PC-3 (cell line): ENCODE measurements around the gene PEX5L. TPM values are rescaled to one million over a fixed set of nuclear protein-coding genes. Genes with fewer than 3 reads are reported as not detected.

Experiments used
- ATAC-seq: fragments of 200-7000 bp; cut with Tn5 transposase; 2 replicates; pipeline ENCODE4 v1.9.1; 2020; ENCODE audit warnings: mild to moderate bottlenecking, moderate library complexity
- BruUV-seq: library from RNA; stranded (reverse); fragments of 400-500 nt; replicated peaks from 2 replicates; lab custom pipeline; 2021; lab: Mats Ljungman, UMichigan
- CTCF ChIA-PET: fragments of 300-600 bp; sonication (Branson Sonifier 250); formaldehyde crosslinking; loops from one replicate; lab custom pipeline; 2022; ENCODE audit warnings: antibody characterized with exemption; lab: Charles Lee
- POLR2A ChIA-PET: fragments of 300-600 bp; sonication (Branson Sonifier 250); formaldehyde crosslinking; loops from one replicate; lab custom pipeline; 2022; ENCODE audit warnings: antibody characterized with exemption; ENCODE audit not compliant: unreplicated experiment; lab: Charles Lee
- DNase-seq: peaks from one replicate; pipeline ENCODE4 v3.0.0-alpha.2; 2015
- H2AFZ ChIP-seq: fragments of 300-600 bp; sonication (generic); 2 replicates; pipeline ENCODE4 v1.6.0; 2016; ENCODE audit warnings: antibody characterized with exemption, low read length
- H3F3A ChIP-seq: fragments of 300-600 bp; sonication (generic); one replicate; pipeline ENCODE4 v1.6.0; 2017; ENCODE audit warnings: antibody characterized with exemption, low read length, control low read depth, mild to moderate bottlenecking; ENCODE audit not compliant: unreplicated experiment
- H3K27ac ChIP-seq: fragments of 300-600 bp; sonication (generic); 2 replicates; pipeline ENCODE4 v1.5.1; 2016; ENCODE audit warnings: mild to moderate bottlenecking, low read length
- H3K27me3 ChIP-seq: fragments of 300-600 bp; sonication (generic); 2 replicates; pipeline ENCODE4 v1.6.1; 2016; ENCODE audit warnings: low read length, mixed read lengths
- H3K36me3 ChIP-seq: fragments of 300-600 bp; sonication (generic); 2 replicates; pipeline ENCODE4 v1.6.1; 2016; ENCODE audit warnings: low read depth, mixed run types, low read length, mixed read lengths
- H3K4me1 ChIP-seq: fragments of 300-600 bp; sonication (generic); 2 replicates; pipeline ENCODE4 v1.5.1; 2016; ENCODE audit warnings: low read length; ENCODE audit not compliant: insufficient read depth
- H3K4me2 ChIP-seq: fragments of 300-600 bp; sonication (generic); 2 replicates; pipeline ENCODE4 v1.6.0; 2016; ENCODE audit warnings: low read length
- H3K4me3 ChIP-seq: fragments of 300-600 bp; sonication (generic); 2 replicates; pipeline ENCODE4 v1.5.1; 2016; ENCODE audit warnings: mild to moderate bottlenecking, low read length, mixed read lengths
- H3K79me2 ChIP-seq: fragments of 300-600 bp; sonication (generic); 2 replicates; pipeline ENCODE4 v1.6.1; 2017; ENCODE audit warnings: low read length, mixed read lengths
- H3K9ac ChIP-seq: fragments of 300-600 bp; sonication (generic); 2 replicates; pipeline ENCODE4 v1.6.0; 2016; ENCODE audit warnings: mild to moderate bottlenecking, low read length
- H3K9me2 ChIP-seq: fragments of 300-600 bp; sonication (generic); replicated peaks from 2 replicates; pipeline ENCODE4 v1.6.1; 2016; ENCODE audit warnings: mixed run types, low read length, mixed read lengths
- H3K9me3 ChIP-seq: fragments of 300-600 bp; sonication (generic); 2 replicates; pipeline ENCODE4 v1.6.1; 2016; ENCODE audit warnings: low read length, mixed read lengths
- H4K20me1 ChIP-seq: fragments of 300-600 bp; sonication (generic); 2 replicates; pipeline ENCODE4 v1.6.1; 2016; ENCODE audit warnings: low read length, mixed read lengths
- CTCF ChIP-seq: fragments of 300-600 bp; sonication (generic); conservative IDR thresholded peaks from 2 replicates; pipeline ENCODE4 v1.5.1; 2017; ENCODE audit warnings: antibody characterized with exemption, low read depth, mild to moderate bottlenecking, low read length
- EZH2 ChIP-seq: fragments of 300-600 bp; sonication (generic); IDR thresholded peaks from one replicate; pipeline ENCODE4 v1.6.1; 2017; ENCODE audit warnings: antibody characterized with exemption, mild to moderate bottlenecking, low read length; ENCODE audit not compliant: unreplicated experiment
- EZH2phosphoT487 ChIP-seq: fragments of 300-600 bp; sonication (generic); IDR thresholded peaks from 2 replicates; pipeline ENCODE4 v1.6.1; 2018; ENCODE audit warnings: mild to moderate bottlenecking, antibody characterized with exemption, low read length, borderline replicate concordance
- intact Hi-C: fragments of 100-400 bp; cut with micrococcal nuclease; formaldehyde crosslinking; loops from 2 replicates; pipeline ENCODE4 v1.9.0; 2023
- total RNA-seq: library from RNA; depleted of rRNA; stranded (reverse); fragments of >200 nt; gene quantifications from 2 replicates; pipeline ENCODE4 v1.2.3, GENCODE V29; 2014

The PEX5L gene
- total RNA-seq, 1 experiment from 2014 or later = 0.69 TPM

- Histone ChIP-seq H3K9ac (no peak overlapping the region), H3K36me3 (no peaks in the 10 kb centered on the region), H3K4me3 (no peak overlapping the region), H3K9me3 (no peaks in the 10 kb centered on the region), H2AFZ (no peak overlapping the region), H3K4me1 (no peaks in the 10 kb centered on the region), H3K9me2 (no peaks in the 10 kb centered on the region), H3K27ac (no peak overlapping the region), H4K20me1 (no peaks in the 10 kb centered on the region), H3K27me3 (no peaks in the 10 kb centered on the region), H3K4me2 (no peak overlapping the region), H3K79me2 (no peaks in the 10 kb centered on the region), H3F3A (no peaks in the 10 kb centered on the region)
- ChIA-PET POLR2A (no interaction called here), CTCF (no interaction called here)
- intact Hi-C loops = no loop called here
- BruUV-seq = no TSS peak
- TF ChIP-seq EZH2 = no peak
- TF ChIP-seq EZH2phosphoT487 = no peak
- no peak for TF ChIP-seq CTCF
- DNase-seq (no peak), ATAC-seq (no peak)
These were observed 160.3 kb downstream of the PEX5L start for GRCh38 chr3:179876440-179876839.

- Histone ChIP-seq H2AFZ (no peak overlapping the region), H3K27me3 (no peaks in the 10 kb centered on the region), H3K4me1 (no peaks in the 10 kb centered on the region), H3K36me3 (no peaks in the 10 kb centered on the region), H3K9ac (no peak overlapping the region), H3K4me3 (no peak overlapping the region), H4K20me1 (no peaks in the 10 kb centered on the region), H3K4me2 (no peak overlapping the region), H3K79me2 (no peaks in the 10 kb centered on the region), H3K9me3 (no peaks in the 10 kb centered on the region), H3K27ac (no peak overlapping the region), H3F3A (no peaks in the 10 kb centered on the region), H3K9me2 (no peaks in the 10 kb centered on the region)
- no peak for ATAC-seq
- TF ChIP-seq EZH2 (no peak), CTCF (peak; percentile 28; the same call in 1 of the 2 replicates)
- no TSS peak for BruUV-seq
- CTCF ChIA-PET = no interaction called here
- DNase-seq = no peak
- intact Hi-C loops = no loop called here
- POLR2A ChIA-PET = no interaction called here
These were observed 163.9 kb downstream of the PEX5L start for GRCh38 chr3:179872842-179873241.

- no peak overlapping the region for H3K4me2 ChIP-seq
- H4K20me1 ChIP-seq = no peaks in the 10 kb centered on the region
- intact Hi-C loops = no loop called here
- DNase-seq (no peak), ATAC-seq (no peak)
- H2AFZ ChIP-seq = no peak overlapping the region
- POLR2A ChIA-PET = no interaction called here
- H3K36me3 ChIP-seq = no peaks in the 10 kb centered on the region
- no peak for TF ChIP-seq EZH2phosphoT487
- TF ChIP-seq CTCF = no peak
- TF ChIP-seq EZH2 = no peak
- H3K27ac ChIP-seq = no peak overlapping the region
- H3K9ac ChIP-seq = no peak overlapping the region
- H3K9me3 ChIP-seq = no peaks in the 10 kb centered on the region
- no peaks in the 10 kb centered on the region for H3K79me2 ChIP-seq
- no peaks in the 10 kb centered on the region for H3K9me2 ChIP-seq
- CTCF ChIA-PET = no interaction called here
- BruUV-seq = no TSS peak
- H3K4me3 ChIP-seq = no peak overlapping the region
- no peaks in the 10 kb centered on the region for H3K27me3 ChIP-seq
- no peaks in the 10 kb centered on the region for H3K4me1 ChIP-seq
- no peaks in the 10 kb centered on the region for H3F3A ChIP-seq
These were observed 165.0 kb downstream of the PEX5L start for GRCh38 chr3:179871782-179872181.
